HG03066 (cell line): Measurements from ENCODE around the gene COQ10B.

ENCODE experiments used
- ATAC-seq: cut with Tn5 transposase; IDR thresholded peaks from one replicate; pipeline ENCODE4 v1.9.1; 2021; ENCODE audit warnings: low read depth; ENCODE audit not compliant: unreplicated experiment

Gene COQ10B

DNA sequence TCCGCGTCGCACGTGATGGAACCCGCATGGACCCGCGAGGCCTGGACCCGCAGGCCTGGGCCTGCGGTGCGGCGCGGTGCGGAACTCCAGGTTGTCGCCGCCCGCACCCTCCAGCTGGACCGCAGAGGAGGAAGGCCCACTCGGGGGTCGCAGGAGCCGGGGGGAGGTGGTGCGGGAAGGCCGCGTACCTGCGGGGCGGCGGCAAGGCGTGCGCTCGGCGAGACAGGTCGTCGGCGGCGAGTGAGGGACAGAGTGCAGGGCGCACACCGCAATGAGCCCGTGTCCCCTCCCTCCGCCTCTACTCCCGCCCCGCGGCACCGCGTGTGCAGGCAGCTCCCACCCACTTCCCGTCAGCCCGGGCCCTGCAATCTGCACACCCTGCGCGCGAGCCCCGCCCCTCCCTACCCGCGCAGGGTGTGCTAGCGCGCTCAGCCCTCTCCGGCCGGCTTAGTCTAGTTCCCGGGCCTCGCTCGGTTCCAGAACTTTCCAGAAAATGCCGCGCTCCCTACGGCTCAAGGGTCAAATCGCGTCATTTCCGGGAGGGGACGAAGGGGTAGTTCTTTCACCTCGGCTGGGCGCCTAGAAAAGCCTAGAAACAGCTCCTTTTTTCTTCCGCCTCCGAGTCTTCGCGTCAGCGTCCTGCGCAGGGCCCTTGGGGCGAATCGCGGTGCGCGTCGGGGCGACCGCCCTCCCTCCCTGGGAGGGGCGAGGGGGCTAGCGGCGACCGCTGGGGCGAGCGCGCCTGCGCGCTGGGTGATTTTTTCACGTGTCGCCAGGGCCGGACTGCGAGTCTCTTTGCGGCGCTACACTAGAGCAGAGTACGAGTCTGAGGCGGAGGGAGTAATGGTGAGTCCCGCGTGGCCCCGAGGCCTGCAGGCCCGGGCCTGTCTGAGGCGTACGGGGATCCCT lies 46.5 kb downstream of the COQ10B start, which contains the start of the genes HSPD1 and HSPE1:
HSPD1 (minus strand) TSS at position 247 of the 909 bp plus-strand sequence. CDS start 992 bp downstream, outside the sequence.
HSPE1 (plus strand) TSS at position 786 of the 909 bp plus-strand sequence; CDS start at position 844, 58 bp downstream.
- peak; percentile 70 for ATAC-seq

- peak; percentile 4 for ATAC-seq
Measured at GRCh38 chr2:197500503-197501131, 47.3 kb downstream of the COQ10B start.

DNA sequence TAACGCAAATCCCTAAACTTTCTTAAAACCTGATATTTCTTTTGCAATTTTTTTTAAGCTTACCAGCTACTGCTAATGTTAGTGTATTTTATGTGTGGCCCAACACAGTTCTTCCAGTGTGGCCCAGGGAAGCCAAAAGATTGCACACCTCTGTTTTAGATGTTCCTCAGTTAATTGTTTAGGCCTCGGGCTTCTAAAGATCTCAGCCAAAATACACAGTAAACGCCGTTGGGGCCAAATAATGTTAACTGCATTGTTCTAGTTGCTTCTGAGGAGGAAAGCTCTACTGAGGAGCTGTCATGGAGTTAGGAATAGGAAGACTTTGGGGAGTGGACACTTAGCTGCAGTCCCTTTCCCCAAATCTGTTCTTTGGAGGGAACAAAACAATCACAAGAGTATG lies 48.8 kb downstream of the COQ10B start:
- ATAC-seq = no peak

GRCh38 chr2:197502685-197503084 lies 49.3 kb downstream of the COQ10B start:
- no peak for ATAC-seq

GRCh38 chr2:197504000-197504399 lies 50.6 kb downstream of the COQ10B start:
- ATAC-seq = no peak

DNA sequence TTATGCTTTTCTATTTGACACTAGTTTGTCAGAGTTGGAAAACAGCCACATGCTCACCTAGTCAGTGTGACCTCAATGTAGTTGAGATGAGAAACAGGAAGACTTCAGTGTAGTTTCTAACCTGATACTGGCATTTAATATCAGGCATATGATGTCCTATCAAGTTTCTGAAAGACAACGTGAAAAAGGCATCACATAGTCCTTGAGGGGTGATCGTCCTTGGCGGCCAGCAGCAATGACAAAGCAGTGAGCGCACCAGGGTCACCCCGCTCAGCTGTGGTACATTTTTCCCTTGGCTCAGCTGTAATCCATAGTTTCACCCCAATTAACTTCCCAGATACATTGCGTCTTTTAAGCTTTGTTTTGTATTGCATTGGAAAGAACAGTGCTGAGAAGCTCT lies 51.2 kb downstream of the COQ10B start:
- ATAC-seq = no peak

DNA sequence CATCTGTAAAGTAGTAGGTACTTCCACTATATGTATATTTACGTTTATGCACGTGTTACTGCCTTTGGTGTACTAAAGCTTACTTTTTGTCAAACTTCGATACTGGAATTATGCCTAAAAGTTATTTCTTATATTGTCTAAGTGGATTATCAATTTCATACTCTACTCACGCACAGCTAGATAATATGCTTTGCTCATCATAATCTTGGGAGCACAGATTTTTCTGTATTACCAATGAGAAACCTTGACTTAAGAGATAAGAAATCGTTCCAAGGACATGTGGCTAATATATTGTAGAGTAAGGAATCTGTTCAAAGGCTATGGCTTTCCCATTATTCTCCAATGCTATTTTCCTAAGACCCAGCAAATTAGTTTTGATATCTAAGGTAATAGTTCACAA lies 53.3 kb downstream of the COQ10B start:
- ATAC-seq = no peak

DNA sequence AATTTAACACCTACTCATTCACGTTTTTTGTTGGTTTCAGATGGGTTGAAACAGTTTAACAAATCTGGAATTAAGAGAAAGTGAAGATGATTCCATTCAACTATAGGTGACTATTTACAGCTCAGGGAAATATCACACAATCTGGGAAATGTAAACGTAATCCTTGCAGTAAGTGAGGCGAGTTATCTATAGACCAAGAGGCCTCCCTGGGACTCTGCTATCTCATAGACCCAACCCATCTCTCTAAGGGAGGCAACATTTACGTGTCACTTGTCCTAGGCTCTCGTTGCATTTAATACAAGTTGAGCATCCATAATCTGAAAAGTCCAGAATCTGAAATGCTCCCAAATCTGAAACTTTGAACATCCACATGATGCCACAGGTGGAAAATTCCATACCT lies 60.6 kb downstream of the COQ10B start:
- ATAC-seq = no peak

DNA sequence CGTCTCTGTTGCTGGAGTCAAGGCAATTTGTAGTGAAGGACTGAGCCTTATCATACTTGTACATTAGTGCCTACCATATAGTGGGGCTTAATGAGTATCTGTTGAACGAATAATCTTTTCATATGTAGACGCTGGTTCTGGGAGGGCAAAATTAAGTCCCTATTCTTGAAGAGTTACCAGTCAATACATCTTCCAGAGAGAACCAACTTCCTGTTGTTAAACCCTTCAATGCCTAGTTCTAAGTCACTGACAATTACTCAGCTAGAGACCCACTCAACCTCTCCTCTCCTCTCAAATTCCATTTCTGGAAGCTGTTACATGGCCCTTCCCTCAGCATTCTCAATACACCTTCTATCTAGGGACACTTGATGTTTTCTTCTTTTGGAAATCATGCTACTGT lies 61.4 kb downstream of the COQ10B start:
- ATAC-seq = no peak

DNA sequence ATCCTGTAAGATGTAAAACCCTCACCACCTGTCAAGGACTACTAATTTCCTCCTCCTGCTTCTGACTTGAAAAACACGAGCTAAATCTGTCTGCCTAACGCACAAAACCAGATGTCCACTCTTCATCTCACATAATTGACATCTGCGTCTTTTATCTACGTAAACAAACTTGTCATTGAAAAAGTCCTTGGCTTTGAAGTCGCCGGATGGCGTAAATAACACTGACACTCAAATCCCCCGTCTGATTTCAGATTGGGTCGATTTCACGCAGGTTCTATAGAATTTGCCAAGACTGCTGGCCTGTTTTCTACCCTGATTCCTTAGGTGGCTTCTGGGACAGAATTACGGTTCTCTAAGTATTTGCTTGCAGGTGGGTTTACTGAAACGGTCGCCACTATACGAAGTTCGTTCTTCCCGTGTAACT lies 62.0 kb downstream of the COQ10B start:
- no peak for ATAC-seq

GRCh38 chr2:197515739-197516392 lies 62.5 kb downstream of the COQ10B start, which contains the start of gene MOB4:
Gene MOB4 (plus strand): TSS chr2:197516066. CDS start chr2:197516087, 21 bp downstream.
- ATAC-seq = peak; percentile 92

- peak; percentile 13 for ATAC-seq
Measured at GRCh38 chr2:197516393-197516761, 63.0 kb downstream of the COQ10B start.

GRCh38 chr2:197517150-197517549 lies 63.8 kb downstream of the COQ10B start:
- ATAC-seq = no peak
